ENCODE measurements around the gene MYH7.

MYH7 gene

DNA sequence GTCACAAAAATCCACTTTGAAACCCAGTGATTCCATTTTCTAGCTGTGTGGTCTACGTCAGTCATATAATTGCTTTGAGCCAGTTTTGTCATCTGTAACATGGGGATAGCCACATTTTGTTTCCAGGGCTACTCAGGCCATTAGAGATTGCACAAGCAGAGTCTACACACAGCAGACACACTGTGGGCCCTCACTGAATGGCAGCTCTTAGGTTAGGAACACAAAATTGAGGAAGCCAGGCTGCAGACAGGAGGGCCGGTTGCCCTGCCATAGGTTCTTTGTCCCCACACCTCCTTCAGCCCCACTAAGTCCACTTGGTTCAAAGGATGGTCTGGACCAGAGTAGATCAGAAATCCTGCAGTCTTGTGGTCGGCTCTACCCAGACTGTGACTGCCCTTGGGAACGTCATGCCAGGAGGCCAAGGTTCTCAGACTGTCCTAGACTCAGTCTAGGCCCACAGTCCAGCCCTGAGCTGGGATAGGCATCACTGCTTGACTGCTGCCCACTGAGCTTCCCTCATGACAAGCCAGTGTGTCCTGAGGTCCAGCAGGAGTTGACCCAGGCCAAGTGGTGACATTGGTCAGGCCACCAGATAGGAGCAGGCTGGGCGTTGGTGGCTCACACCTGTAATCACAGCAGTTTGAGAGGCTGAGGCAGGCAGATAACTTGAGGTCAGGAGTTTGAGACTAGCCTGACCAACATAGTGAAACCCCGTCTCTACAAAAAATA lies 3.8 kb upstream of the MYH7 start:
- no peak for TF ChIP-seq ZFX (IDR thresholded peaks at IDR 0.05; ENCODE audit: borderline replicate concordance)
- TF ChIP-seq, protein P1, sequence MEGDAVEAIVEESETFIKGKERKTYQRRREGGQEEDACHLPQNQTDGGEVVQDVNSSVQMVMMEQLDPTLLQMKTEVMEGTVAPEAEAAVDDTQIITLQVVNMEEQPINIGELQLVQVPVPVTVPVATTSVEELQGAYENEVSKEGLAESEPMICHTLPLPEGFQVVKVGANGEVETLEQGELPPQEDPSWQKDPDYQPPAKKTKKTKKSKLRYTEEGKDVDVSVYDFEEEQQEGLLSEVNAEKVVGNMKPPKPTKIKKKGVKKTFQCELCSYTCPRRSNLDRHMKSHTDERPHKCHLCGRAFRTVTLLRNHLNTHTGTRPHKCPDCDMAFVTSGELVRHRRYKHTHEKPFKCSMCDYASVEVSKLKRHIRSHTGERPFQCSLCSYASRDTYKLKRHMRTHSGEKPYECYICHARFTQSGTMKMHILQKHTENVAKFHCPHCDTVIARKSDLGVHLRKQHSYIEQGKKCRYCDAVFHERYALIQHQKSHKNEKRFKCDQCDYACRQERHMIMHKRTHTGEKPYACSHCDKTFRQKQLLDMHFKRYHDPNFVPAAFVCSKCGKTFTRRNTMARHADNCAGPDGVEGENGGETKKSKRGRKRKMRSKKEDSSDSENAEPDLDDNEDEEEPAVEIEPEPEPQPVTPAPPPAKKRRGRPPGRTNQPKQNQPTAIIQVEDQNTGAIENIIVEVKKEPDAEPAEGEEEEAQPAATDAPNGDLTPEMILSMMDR (IDR thresholded peaks at IDR 0.05) = no peak

DNA sequence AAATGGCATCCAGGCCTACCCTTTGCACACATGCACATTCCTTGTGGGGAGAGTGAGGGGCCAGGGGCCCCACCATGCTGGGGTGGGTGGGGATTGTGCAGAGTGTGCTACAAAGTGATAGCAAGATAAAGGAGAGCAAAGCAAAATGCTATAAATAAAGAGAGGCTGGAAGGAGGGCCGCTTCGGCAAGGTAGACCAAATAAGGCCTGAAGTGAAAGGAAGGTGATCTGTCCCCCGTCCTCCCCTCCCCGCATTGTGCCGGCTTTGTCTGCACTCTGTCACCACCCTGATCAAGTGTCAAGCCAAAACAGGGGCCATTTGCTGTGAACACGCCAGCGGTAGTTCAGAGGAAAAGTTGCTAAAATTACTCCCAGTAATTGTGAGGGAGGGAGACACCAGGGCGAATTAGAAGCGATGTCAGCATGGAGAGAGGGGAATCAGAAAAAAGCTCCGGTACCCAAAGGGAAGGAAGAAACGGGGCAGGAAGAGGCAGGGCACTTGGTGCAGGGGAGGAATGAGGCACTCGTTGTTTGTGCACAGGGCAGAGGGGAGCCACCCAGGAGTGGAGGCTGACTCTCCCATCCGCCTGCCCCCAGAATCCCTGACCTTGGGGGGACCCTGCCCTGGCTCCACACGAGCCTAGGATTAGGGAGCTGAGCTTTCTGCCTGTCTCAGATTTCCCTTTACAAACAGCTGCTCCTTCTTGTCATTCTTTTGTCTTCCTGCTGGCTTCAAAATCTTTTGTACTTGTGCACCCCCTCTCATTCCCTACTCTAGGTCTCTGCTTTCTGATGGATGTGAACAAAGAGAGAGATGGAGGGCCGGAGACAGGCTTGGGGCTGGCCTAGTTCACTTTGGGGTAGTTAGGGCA lies 2.9 kb upstream of the MYH7 start:
- no peak overlapping the region for H3K27ac ChIP-seq
- TF ChIP-seq ZFX (IDR thresholded peaks at IDR 0.05; ENCODE audit: borderline replicate concordance) = no peak
- TF ChIP-seq, protein P1 (IDR thresholded peaks at IDR 0.05) = no peak

More for the DNA sequence above, 3.8 kb upstream of the MYH7 start:
- H3K27ac ChIP-seq = no peak overlapping the region

DNA sequence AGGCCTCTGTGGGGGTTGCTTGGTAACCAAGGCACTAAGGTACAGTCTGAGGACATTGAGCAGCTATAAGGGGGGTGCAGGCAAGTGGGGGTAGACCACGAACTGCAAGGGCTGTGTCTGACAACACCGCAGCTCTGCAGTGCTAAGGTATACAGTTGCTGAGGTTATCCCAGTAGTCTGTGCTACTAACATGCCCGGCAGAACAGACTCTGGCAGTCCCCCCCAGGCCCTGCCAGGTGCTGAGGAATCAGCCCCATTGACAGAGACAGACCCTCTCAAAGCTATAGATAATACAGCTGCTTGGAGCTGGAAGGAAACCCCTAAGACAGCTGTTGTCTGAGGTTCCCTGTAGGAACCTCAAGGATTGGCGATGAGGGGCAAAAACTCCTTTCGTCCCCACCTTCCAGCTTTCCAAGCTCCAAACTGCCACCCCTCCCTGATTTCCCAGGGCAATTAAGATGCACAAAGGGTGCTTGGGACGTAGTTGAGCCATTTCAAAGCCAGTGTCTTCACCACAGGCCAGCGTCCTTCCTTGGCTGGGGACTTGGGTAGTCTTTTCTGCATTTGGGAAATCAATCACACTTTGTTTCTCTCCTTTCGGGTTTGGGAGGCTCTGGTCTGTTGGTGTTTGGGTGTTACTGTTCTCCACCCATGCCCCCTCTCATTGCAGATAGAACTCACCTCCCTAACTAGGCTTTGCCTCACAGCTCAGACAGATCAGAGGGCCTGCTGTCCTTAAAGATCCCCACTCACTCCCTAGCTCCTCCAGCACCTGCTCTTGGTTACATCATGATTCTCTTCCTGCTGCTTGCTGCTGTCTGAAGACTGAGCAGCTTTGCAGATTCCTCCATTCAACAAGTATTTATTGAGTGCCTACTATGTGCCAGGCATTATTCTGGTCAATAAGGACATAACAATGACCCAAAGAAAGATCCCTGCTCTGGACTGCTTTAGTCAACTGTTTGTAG lies 2.0 kb upstream of the MYH7 start:
- TF ChIP-seq ZFX (IDR thresholded peaks at IDR 0.05; ENCODE audit: borderline replicate concordance) = no peak
- TF ChIP-seq, protein P1 (IDR thresholded peaks at IDR 0.05) = no peak
- H3K27ac ChIP-seq = no peak overlapping the region

DNA sequence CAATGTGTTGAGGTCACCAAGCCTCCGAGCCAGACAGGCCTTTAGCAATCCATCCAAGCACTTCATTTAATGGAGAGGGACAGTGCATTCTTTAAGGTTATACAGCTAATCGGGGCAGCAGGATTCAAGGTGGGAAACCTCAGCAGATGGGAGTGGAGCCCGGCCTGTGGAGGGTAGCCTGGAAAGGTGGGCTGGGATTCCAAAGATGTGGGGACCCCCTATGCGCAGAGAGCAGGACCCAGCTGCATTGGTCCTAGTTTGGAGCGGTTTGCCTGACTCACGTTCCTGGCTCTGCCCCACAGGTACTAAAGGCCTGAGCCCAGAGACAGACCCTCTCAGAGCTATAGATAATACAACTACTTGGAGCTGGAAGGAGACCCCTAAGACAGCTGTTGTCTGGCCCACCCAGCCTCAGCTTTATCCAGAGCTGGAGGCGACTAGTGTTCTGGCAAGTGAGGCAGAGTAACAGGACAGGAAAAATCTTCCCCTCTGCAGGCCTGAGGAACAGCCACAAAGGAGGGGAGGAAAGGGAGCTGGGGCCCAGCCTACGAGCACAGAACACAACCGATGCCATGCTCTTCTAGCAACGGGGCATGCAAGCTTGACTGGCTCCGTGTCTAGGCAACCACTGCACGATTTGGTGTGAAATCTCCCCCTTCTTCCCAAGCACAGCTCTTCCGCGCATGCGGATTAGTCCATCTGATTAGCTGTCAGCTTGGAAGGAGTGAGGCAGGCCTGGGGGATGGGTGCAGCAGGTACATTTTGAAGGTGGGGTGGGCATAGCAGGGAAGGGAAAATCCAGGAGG lies 1.1 kb upstream of the MYH7 start:
- TF ChIP-seq ZFX (IDR thresholded peaks at IDR 0.05; ENCODE audit: borderline replicate concordance) = no peak
- TF ChIP-seq, protein P1 (IDR thresholded peaks at IDR 0.05) = no peak
- no peak overlapping the region for H3K27ac ChIP-seq

DNA sequence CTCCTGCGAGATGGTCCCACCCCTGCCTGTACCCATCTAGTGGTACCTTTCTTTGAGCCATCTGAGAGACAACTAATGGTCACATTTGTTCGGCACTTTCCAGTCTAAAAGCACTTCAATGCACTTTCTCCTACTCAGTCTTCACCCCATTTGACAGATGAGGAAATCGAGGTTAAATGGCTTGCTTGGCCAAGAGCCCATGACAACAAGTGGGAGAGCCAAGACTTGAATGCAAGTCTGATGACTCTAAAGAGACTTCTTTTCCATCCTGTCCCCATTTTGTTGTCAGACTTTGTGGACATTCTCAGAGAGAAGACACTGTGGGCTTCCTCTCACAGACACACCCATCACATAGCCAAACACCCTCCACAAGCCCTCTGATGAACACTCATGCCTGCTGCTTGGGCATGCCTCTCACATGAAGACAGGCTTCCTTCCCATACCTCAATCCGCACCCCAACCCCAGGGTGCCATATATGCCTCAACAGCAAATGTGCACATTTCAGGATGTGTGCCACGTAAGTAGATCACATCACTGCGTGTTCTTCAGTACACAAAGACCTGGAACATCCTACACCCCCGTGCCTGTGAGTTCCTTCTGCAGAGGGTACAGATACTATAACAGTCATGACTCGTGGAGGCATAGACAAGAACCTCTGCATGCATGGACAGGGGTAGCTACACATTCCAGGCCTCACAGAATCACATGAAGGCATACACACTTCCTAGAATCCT lies 805 bp downstream of the MYH7 start:
- TF ChIP-seq, protein P1 (IDR thresholded peaks at IDR 0.05) = no peak
- no peak for TF ChIP-seq ZFX (IDR thresholded peaks at IDR 0.05; ENCODE audit: borderline replicate concordance)
- no peak overlapping the region for H3K27ac ChIP-seq

DNA sequence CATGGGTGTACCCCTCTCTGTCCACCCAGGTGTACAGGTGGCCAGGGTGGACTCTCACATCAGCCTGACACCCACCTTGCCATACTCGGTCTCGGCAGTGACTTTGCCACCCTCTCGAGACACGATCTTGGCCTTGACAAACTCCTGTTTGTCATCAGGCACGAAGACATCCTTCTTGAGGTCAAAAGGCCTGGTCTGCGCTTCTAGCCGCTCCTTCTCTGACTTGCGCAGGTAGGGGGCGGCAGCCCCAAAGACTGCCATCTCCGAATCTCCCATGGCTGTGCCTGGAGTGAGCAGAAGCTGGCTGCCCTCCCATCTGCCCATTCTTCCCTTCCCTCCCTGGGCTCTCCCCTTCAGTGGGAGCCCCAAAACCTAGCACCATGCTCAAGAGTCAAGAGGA lies 2.0 kb downstream of the MYH7 start:
- no peak overlapping the region for H3K27ac ChIP-seq
- TF ChIP-seq ZFX (IDR thresholded peaks at IDR 0.05; ENCODE audit: borderline replicate concordance) = no peak
- TF ChIP-seq, protein P1 (IDR thresholded peaks at IDR 0.05) = no peak
